AG08396 (cell line): ENCODE measurements around the gene PER1.
A peak's percentile ranks its signal among the peaks of the same experiment; 100 is the strongest.

Experiments
- DNase-seq: peaks from one replicate; pipeline ENCODE4 v3.0.0; 2012; ENCODE audit warnings: low spot score, mixed read lengths

PER1 gene

DNA sequence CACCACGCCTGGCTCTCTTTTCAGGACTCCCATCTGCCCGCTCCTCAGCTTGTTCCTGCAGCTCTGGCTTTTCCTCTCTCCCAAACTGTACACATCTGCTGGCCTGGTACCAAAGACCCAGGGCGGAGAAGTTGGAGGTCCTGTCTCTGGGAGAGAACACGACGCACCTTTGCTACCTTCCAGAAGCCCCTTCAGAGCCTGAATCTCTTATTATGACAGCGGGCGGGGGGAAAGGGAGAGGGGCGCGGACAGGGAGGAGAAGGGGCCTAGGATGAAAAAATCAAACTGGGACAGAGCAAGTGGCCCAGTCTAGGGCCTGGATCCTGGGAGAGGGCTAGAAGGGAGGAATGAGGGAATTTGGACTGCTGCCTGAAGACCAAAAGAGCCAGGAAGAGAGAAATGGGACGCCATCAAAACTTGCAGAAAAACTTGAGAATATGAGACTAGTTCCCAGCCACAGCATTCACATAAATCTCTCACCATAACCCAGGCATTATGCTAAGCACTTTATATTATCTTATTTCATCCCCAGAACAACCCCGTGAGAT lies 2.5 kb upstream of the PER1 start:
- no peak for DNase-seq

DNA sequence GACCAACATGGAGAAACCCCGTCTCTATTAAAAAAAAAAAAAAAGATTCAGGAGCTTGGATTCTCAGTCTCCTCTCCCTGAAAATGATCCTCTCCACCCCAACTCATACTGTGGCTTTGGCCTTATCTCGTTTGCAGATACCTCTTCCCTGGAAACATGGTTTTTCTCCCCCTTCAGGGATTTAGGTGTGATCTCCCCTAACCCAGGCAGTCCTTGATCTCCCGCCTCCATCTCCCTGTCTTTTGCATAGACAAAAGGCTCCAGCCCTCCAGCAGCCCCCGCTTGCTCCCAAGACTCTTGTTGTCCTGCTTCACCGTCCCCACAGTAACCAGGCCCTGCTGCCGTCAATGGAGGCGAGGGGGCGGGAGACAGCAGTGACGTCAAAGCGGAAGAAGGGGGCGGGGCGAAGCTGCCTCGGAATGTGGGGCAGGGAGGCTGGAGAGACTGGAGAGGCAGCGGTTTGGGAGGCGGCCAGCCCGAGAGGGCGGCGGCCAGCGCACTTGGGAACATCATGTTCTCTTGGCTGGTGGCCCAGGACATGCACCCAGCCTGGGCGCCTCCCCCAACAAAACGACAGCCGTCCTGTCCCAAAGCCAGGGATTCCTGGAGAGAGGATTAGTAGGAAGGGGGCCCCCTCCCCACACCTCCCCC lies 1.9 kb upstream of the PER1 start:
- peak; percentile 92 for DNase-seq

DNA sequence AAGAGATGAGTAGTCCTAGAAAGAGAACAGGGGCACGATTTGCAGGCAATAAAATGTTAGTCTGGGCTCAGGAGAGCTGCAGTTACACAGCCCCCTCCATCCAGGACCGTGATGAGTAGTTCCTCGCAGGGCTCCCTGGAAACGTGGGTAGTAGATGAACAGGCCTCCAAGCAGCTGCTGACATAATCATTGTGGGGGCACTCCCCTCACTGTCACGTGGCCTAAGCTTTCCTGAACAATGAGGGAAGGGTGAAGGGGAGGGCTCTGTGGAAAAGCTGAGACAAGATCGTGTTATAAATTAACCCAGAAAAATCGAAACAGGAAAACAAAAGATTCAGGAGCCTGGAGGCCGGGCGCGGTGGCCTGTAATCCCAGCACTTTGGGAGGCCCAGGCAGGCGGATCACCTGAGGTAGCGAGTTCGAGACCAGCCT lies 1.3 kb upstream of the PER1 start:
- DNase-seq = peak; percentile 81

DNA sequence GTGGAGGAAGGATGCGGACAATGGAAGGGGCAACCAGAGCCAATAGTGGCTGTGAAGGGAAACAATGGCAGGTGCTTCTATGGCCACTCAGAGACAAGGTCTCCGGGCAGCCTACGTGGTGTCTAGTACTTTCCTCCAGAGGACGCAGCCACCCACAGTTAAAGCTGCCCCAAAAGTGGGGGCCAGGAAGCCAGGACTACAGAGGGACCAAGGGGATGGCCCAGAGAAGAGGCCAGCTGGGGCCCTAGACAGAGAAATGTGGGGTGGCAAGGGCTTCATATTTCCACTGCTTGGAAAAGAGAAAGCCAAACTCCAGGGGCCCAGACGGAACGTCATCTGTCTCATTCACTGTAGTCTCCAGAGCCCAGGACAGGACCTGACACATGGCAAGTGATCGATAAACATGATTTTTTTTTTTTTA lies 837 bp upstream of the PER1 start:
- DNase-seq = no peak

GRCh38 chr17:8151641-8152111 lies 528 bp downstream of the PER1 start:
- peak; percentile 53 for DNase-seq

GRCh38 chr17:8151120-8151640 lies 1.0 kb downstream of the PER1 start:
- DNase-seq = peak; percentile 91

DNA sequence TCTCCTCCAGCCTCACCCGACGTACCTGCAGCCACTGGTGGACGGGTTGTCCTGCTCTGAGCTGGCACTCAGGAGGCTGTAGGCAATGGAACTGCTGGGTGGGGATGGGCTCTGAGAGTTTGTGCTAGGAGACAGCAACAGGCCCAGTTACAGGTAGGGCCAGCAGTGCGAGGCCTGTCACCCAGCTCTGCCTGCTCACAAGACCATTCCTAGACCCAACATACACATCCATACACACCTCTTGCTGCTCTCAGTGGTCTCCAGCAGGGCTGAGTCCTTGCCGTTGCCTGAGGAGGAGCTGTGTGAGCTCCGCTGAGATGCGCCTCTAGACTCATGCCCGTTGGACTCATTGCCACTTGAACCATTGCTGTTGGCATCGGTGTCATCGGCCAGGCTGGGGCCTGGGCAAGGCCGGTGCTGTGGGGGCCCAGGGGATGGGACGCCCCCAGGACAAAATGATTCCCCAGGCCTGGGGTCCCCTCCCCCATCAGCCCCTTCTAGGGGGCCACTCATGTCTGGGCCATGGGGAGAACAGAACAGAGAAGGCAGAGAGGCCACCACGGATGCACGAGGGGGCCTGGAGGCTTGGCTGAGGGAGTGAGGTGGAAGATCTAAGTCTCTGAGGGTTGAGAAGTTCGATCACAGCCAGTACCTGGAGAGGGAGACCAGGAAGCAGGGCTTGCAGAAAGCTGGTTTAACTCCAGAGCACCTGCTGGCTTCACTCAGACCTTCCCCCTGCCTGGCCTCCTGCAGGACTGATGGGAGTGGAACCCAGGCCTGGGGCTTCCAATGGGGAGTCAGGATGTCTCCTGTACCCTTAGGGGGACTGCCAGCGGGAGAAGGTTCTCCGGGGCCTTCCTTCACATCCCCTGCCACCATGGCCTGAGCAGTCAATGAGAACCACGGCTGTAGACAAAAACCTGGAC lies 1.7 kb downstream of the PER1 start:
- no peak for DNase-seq

GRCh38 chr17:8149419-8150193 lies 2.6 kb downstream of the PER1 start:
- no peak for DNase-seq

DNA sequence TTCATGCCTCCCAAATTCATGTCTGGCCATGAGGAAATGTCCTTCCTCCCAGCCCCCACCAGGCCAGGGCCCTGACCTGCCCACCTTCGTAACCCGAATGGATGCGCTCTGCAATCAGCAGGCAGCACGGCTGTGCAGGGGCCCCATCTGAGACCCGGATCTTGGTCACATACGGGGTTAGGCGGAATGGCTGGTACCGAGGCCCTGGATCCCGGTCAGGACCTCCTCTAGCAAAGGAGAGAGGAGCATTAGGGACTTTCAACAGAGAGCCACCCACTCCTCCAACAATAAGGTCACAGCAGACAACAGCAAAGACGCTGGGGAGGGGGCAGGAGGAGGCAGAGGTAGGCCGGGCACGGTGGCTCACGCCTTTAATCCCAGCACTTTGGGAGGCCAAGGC lies 3.6 kb downstream of the PER1 start:
- no peak for DNase-seq

GRCh38 chr17:8147805-8148404 lies 4.3 kb downstream of the PER1 start:
- DNase-seq = no peak

DNA sequence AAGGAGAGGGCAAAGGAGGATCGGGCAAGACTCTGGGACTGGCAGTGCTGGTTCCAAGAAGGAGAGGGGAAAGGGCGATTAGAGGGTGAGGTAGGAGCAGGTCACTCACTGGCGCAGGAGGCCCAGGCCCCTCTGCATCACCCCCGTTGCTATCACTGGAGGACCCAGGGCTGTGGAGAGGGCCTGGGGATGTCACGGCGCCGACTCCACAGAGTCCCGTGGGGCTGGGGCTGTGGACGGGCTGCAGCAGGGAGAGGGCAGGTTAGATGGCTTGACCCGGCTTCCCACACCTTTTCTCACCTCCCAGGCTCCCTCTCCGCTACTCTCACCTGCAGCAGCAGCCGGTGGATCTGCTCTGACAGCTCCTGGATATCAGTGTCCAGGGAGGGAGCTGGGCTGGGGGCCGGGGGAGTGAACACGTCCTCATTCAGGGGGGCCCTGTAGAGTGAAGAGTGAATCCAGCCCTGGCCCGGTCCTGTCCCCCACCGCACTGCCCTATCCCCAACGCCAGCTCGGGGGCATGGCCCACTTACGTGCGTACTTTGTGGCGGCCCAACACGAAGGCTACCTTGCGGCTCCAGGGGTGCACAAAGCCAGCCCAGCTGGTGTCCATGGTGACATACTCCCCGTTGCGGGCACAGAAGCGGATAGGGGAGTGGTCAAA lies 4.9 kb downstream of the PER1 start:
- no peak for DNase-seq

DNA sequence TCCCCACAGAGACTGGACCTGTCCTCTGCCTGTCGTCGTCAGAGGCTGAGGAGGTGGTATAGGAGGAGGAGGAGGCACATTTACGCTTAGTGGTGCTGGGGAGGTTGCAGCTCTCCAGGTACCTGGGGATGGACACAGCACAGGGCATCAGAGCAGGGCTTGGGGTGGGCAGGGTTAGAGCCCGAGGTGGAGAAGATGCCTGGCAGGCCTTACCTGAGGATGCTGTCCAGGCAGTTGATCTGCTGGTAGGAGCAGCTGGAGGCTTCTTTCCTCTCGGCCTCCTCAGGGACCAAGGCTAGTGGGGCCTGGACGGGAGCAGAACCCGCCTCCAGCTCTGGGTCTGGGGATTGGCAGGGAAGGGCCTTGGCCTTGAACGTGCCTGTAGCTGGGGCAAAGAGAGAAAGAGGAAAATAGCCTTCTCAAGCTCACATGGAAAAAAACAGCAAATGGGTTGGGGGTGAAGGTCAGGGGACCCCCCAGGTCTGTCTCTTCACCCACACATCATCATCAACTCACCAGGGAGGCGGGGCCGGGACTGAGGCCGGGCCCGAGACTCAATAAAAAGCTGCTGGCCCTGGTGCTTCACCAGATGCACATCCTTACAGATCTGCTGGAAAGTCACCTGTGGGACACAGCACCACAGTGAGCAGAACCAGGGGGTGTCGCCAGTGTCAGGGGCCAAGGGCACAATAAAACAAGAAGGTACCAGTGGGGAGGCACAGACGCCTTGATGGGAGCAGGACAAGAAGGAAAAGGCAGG lies 5.6 kb downstream of the PER1 start:
- no peak for DNase-seq

DNA sequence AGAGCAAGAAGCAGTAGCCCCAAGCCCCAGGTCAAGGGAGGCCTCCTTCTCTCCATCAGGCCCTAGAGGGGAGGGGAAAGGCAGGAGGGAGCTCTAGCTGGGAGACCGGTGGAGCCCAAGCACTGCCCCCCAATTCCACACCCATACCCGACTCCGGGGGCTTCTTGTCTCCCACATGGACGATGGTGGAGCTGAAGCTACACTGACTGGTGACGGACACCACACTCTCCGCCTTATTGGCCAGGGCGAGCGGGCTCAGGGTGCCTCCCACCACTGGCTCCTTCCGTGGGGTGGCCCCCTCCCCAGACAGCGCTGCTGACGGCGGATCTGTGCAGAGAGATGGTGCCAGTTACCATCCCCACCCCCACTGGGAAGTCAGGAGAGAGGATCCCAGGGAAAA lies 6.4 kb downstream of the PER1 start:
- DNase-seq = no peak

- no peak for DNase-seq
Measured at GRCh38 chr17:8144401-8145231, 7.6 kb downstream of the PER1 start.

DNA sequence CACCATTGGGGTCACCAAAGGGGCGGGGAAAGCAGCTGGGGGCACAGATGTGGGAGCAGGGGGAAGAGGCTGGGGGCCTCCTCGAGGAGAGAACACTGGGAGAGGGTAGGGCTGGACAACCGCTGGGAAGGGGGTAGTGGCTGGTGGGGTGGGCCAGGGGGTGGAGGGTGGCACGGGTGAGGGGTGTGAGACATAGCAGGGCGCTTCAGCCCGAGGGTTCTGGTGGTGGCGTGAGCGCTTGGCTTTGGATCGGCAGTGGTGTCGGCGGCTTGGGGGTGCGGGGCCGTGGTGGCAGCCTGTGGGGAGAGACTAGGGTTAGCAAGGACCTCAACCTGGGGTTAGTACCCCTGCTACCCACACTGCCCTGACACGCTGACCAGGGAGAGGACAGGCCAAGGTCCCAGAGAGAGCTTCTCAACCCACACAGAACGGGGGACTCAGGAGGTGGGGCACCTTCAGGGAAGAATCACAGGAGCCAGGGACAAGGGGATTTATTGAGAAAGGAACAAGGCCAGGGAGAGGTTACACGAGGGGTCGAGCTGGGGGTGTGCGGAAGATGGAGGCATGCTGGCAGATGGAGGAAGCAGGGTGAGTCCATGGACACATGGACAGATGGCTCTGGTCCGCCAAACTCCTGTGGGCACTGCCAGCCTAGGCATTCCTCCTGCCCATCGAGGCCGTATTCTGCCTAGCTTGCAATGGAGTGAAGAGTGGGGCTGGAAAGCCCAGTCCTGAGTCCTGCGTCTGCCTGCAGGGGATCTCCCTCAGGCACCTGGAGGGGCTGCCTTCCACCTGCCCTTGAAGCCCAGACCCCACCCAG lies 8.4 kb downstream of the PER1 start:
- no peak for DNase-seq

DNA sequence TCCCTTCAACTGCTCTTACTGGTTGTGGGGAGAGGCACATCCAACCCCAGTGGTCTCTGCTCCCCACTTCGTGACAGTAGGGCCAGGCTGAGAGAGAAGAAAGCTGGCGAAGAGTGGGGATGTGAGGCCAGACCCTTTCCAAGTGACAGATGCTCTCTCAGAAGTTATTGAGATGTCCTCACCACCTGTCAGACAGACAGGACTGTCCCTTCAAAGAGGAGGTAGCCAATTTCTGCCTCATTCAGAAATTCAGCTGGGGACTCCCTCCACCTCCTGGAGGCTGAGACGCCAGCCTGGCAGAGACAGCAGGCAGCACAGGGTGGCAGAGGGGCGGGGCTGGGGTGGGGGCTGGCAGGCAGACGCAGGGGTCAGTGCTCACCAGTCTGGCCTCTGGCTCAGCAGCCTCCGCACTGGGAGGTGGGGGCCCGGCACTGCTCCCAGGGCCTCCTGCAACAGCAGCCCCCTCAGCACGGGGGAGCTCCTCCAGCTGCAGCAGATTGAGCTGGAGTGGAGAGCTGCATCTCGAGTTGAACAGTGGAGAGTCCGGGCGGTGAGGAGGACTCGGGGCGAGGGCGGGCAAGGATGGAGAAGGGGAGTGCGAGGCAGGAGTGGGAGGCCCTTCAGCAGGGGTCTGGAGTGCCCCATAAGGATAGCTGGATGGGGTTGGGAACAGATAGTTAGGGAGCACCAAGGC lies 9.2 kb downstream of the PER1 start:
- no peak for DNase-seq

DNA sequence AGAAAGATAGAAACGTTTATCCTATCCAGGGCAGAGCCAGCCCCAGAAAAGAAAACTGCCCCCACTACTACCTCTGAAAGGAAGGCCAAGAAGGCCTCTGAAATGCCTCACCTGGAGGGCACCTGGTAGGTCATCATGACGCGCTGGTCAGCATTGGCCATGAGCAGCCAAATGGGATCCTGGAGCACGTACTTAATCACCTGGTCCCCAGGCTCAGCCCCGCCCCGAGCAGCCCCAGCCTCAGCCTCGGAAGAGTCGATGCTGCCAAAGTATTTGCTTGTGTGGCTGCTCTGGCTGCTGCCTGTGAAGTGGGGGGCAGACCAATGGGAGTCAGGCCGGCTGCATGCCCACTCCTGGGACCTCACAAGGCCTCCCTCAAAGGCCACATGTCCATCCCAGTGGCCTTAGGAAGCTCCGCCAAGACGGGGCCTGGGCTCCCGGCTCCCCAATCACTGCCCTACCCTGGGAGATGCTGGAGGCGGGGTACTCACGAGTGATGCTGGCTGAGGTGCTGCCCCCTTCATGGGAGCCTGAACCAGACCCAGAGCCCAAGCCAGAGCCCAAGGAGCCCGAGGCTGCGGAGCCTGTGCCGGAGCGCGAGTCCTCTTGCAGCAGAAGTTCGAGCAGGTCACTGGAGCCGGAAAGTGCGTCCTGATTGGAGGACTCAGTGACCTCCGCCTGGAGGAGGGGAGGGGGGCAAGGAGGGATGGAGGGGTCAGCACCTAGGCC lies 9.9 kb downstream of the PER1 start:
- DNase-seq = no peak
